RCC 7860 (cell line): Measurements from ENCODE around the gene GLRX.
A peak's percentile ranks its signal among the peaks of the same experiment; 100 is the strongest.
"Not testable (repeated sequence)": the region's sequence is repeated elsewhere in the genome, so short reads cannot be mapped to it uniquely, and the experiment has no call there.

Experiments
- DNase-seq: peaks from one replicate; pipeline ENCODE4 v3.0.0-alpha.2; 2015; ENCODE audit warnings: low spot score
- FAIRE-seq: peaks from 2 replicates; lab custom pipeline; 2012; peaks lifted over from hg19 to GRCh38; lab: Jason Lieb, UNC

GLRX gene

GRCh38 chr5:95822542-95823181 is at the start of gene GLRX:
GLRX (minus strand) TSS chr5:95822726; CDS start chr5:95822662, 64 bp downstream.
- DNase-seq (peak; percentile 50), FAIRE-seq (no peak)

GRCh38 chr5:95871146-95871806 is 48.8 kb upstream of the GLRX start:
- no peak for DNase-seq
- no peak for FAIRE-seq

- DNase-seq (peak; percentile 34), FAIRE-seq (no peak)
These were observed 47.7 kb upstream of the GLRX start for GRCh38 chr5:95870105-95870672.

- not testable (repeated sequence) for FAIRE-seq, DNase-seq
These were observed 46.8 kb upstream of the GLRX start for GRCh38 chr5:95869173-95869855.

- no peak for FAIRE-seq
These were observed 45.6 kb upstream of the GLRX start for GRCh38 chr5:95868136-95868535.

GRCh38 chr5:95866435-95867040 is 44.0 kb upstream of the GLRX start:
- DNase-seq (no peak), FAIRE-seq (no peak)

More at GRCh38 chr5:95868136-95868535, 45.6 kb upstream of the GLRX start:
- DNase-seq, result no peak

GRCh38 chr5:95864944-95865504 is 42.5 kb upstream of the GLRX start:
- no peak for DNase-seq
- no peak for FAIRE-seq

- FAIRE-seq, result no peak
- DNase-seq, result no peak
These were observed 41.9 kb upstream of the GLRX start for GRCh38 chr5:95864456-95864855.

- no peak for DNase-seq
- FAIRE-seq, result no peak
These were observed 40.8 kb upstream of the GLRX start for GRCh38 chr5:95863383-95863757.

- FAIRE-seq, result no peak
- no peak for DNase-seq
These were observed 40.3 kb upstream of the GLRX start for GRCh38 chr5:95862671-95863382.

- peak; percentile 25 for FAIRE-seq
These were observed 39.5 kb upstream of the GLRX start for GRCh38 chr5:95861864-95862561.

GRCh38 chr5:95861221-95861863 is 38.8 kb upstream of the GLRX start:
- peak; percentile 72 for DNase-seq
- no peak for FAIRE-seq

More at GRCh38 chr5:95861864-95862561, 39.5 kb upstream of the GLRX start:
- DNase-seq, result peak; percentile 58

- FAIRE-seq (no peak), DNase-seq (no peak)
These were observed 37.1 kb upstream of the GLRX start for GRCh38 chr5:95859661-95860060.

GRCh38 chr5:95858661-95859595 is 36.4 kb upstream of the GLRX start:
- DNase-seq (peak; percentile 89), FAIRE-seq (peak; percentile 5)

- FAIRE-seq (no peak), DNase-seq (peak; percentile 66)
These were observed 35.5 kb upstream of the GLRX start for GRCh38 chr5:95858023-95858461.

- no peak for DNase-seq
- FAIRE-seq, result no peak
These were observed 34.8 kb upstream of the GLRX start for GRCh38 chr5:95857185-95857945.

GRCh38 chr5:95856501-95856981 is 34.0 kb upstream of the GLRX start:
- FAIRE-seq, result no peak

More at GRCh38 chr5:95856501-95856981, 34.0 kb upstream of the GLRX start:
- no peak for DNase-seq
